HepG2 (cell line): ENCODE data around the gene GDE1. TPM values are rescaled to one million over a fixed set of nuclear protein-coding genes. Genes with fewer than 3 reads are reported as not detected.
A peak's percentile ranks its signal among the peaks of the same experiment; 100 is the strongest.

Experiments used
- ATAD3A ChIP-seq: sonication (generic); formaldehyde crosslinking; IDR thresholded peaks from 2 replicates; pipeline ENCODE4 v1.4.0; 2020; ENCODE audit warnings: missing genetic modification reagents
- ATF1 ChIP-seq: IDR thresholded peaks from 2 replicates; pipeline ENCODE4 v1.6.1; 2016; ENCODE audit warnings: mild to moderate bottlenecking, control low read depth
- ATF7 ChIP-seq, 2 experiments: fragments of 450-650 bp in 1 of 2; sonication (generic) in 1 of 2; formaldehyde crosslinking in 1 of 2; IDR thresholded peaks; 2 replicates each; pipeline versions ENCODE4 v1.4.0 to v1.6.1; 2016 to 2020; ENCODE audit warnings: antibody characterized with exemption in 1 of 2, mild to moderate bottlenecking in 1 of 2, missing genetic modification reagents in 1 of 2
- CREB3 ChIP-seq: sonication (generic); formaldehyde crosslinking; IDR thresholded peaks from 2 replicates; pipeline ENCODE4 v1.5.0; 2020; ENCODE audit warnings: missing genetic modification reagents
- DMAP1 ChIP-seq: IDR thresholded peaks from 2 replicates; pipeline ENCODE4 v1.6.1; 2016
- GZF1 ChIP-seq: sonication (generic); formaldehyde crosslinking; IDR thresholded peaks from 2 replicates; pipeline ENCODE4 v1.5.1; 2020; ENCODE audit warnings: mild to moderate bottlenecking, missing genetic modification reagents
- HNF1A ChIP-seq, 2 experiments: sonication (generic) in 1 of 2; formaldehyde crosslinking in 1 of 2; IDR thresholded peaks; 2 replicates each; pipeline versions ENCODE4 v1.4.0 to v1.6.1; 2016 to 2020; ENCODE audit warnings: borderline replicate concordance in 1 of 2, low read depth in 1 of 2, mild to moderate bottlenecking in 1 of 2, missing genetic modification reagents in 1 of 2
- KDM2A ChIP-seq: sonication (generic); formaldehyde crosslinking; IDR thresholded peaks from 2 replicates; pipeline ENCODE4 v1.4.0; 2020; ENCODE audit warnings: low read depth, missing genetic modification reagents, borderline replicate concordance
- KLF11 ChIP-seq: IDR thresholded peaks from 2 replicates; pipeline ENCODE4 v1.6.1; 2016; ENCODE audit warnings: missing compliant biosample characterization
- KLF12 ChIP-seq: sonication (generic); formaldehyde crosslinking; IDR thresholded peaks from 2 replicates; pipeline ENCODE4 v1.4.0; 2020; ENCODE audit warnings: missing genetic modification reagents, borderline replicate concordance
- PTBP1 ChIP-seq: fragments of 200-400 bp; formaldehyde crosslinking; IDR thresholded peaks from 2 replicates; pipeline ENCODE4 v1.6.1; 2018; ENCODE audit warnings: low read length, low read depth; ENCODE audit not compliant: poor library complexity, severe bottlenecking
- SETDB1 ChIP-seq: sonication (generic); formaldehyde crosslinking; IDR thresholded peaks from 2 replicates; pipeline ENCODE4 v1.5.1; 2020; ENCODE audit warnings: missing genetic modification reagents, mild to moderate bottlenecking, borderline replicate concordance
- ZBTB1 ChIP-seq: sonication (generic); formaldehyde crosslinking; IDR thresholded peaks from 2 replicates; pipeline ENCODE4 v1.4.0; 2020; ENCODE audit warnings: missing genetic modification reagents, borderline replicate concordance
- ZMAT3 ChIP-seq: sonication (generic); formaldehyde crosslinking; conservative IDR thresholded peaks from 2 replicates; pipeline ENCODE4 v1.7.0; 2021; ENCODE audit warnings: missing genetic modification reagents
- ZNF136 ChIP-seq: sonication (generic); formaldehyde crosslinking; IDR thresholded peaks from 2 replicates; pipeline ENCODE4 v1.8.1; 2022; ENCODE audit warnings: low read depth, mild to moderate bottlenecking, moderate library complexity, missing genetic modification reagents
- ZNF142 ChIP-seq: sonication (generic); formaldehyde crosslinking; IDR thresholded peaks from 2 replicates; pipeline ENCODE4 v1.4.0; 2020; ENCODE audit warnings: missing genetic modification reagents
- ZNF292 ChIP-seq: sonication (generic); formaldehyde crosslinking; IDR thresholded peaks from 2 replicates; pipeline ENCODE4 v1.8.1; 2022; ENCODE audit warnings: mild to moderate bottlenecking, low read depth, missing genetic modification reagents, borderline replicate concordance
- ZNF577 ChIP-seq: sonication (generic); formaldehyde crosslinking; IDR thresholded peaks from 2 replicates; pipeline ENCODE4 v1.4.0; 2020; ENCODE audit warnings: mild to moderate bottlenecking, low read depth, missing genetic modification reagents, borderline replicate concordance
- ZNF777 ChIP-seq: sonication (generic); formaldehyde crosslinking; IDR thresholded peaks from 2 replicates; pipeline ENCODE4 v1.4.0; 2020; ENCODE audit warnings: missing genetic modification reagents
- polyA plus RNA-seq, 8 experiments: library from polyadenylated mRNA; depleted of rRNA in 3 of 8; stranded (reverse) in 7 of 8; unstranded in 1 of 8; fragments of >200 nt; fragmentation: Illumina TruSeq in 4 of 8; extraction: Trizol in 4 of 8; gene quantifications; 2 replicates each; pipeline versions ENCODE4 v1.2.1 to v1.2.3, GENCODE V29; 2011 to 2016; ENCODE audit warnings: low read depth in 4 of 8, missing spikeins in 1 of 8, mixed read lengths in 1 of 8; ENCODE audit not compliant: insufficient read depth in 1 of 8
- total RNA-seq, 5 experiments: library from RNA; depleted of rRNA; stranded (reverse); fragments of >200 nt; fragmentation: Illumina TruSeq; extraction: Trizol; gene quantifications; 2 replicates each; pipeline ENCODE4 v1.2.3, GENCODE V29; 2016; ENCODE audit warnings: low read depth in 1 of 5

The GDE1 gene
- total and polyA plus RNA-seq, 2 of the 13 experiments (the other 11 are each of a cell fraction or from before 2014, with no cell fraction given) = 35.9 to 59.0 TPM

GRCh38 chr16:19523184-19523558 is 1.3 kb upstream of the GDE1 start (continued):
- TF ChIP-seq HNF1A (IDR thresholded peaks at IDR 0.05; ENCODE audit: low read depth) (no peak), HNF1A (CRISPR knock-in tag; IDR thresholded peaks at IDR 0.05; ENCODE audit: borderline replicate concordance) (0 out of 2 replicates have a peak, but pooled peaks have one; percentile 0), ZBTB1 (CRISPR knock-in tag) (no peak), ZNF142 (CRISPR knock-in tag) (peak; percentile 64; the same call in 1 of the 2 replicates), ATAD3A (CRISPR knock-in tag) (no peak), KDM2A (CRISPR knock-in tag) (no peak), ZNF292 (0 out of 2 replicates have a peak, but pooled peaks have one; percentile 16), GZF1 (CRISPR knock-in tag) (no peak), PTBP1 (no peak), KLF11 (CRISPR knock-in tag) (no peak), ZNF777 (peak; percentile 47; the same call in 1 of the 2 replicates), SETDB1 (CRISPR knock-in tag) (no peak), ATF7 (IDR thresholded peaks at IDR 0.05) (no peak), ATF7 (CRISPR knock-in tag; IDR thresholded peaks at IDR 0.05) (0 out of 2 replicates have a peak, but pooled peaks have one; percentile 0), ZNF136 (CRISPR knock-in tag) (0 out of 2 replicates have a peak, but pooled peaks have one; percentile 43), ZMAT3 (CRISPR knock-in tag) (peak; percentile 16; the same call in 1 of the 2 replicates), ZNF577 (CRISPR knock-in tag) (no peak), ATF1 (no peak), DMAP1 (CRISPR knock-in tag) (no peak), KLF12 (CRISPR knock-in tag) (peak; percentile 24; the same call in 1 of the 2 replicates), CREB3 (CRISPR knock-in tag) (no peak)
